GM18907 (cell line): Measurements from ENCODE around the gene SSX3.
"Not testable (repeated sequence)": the region's sequence is repeated elsewhere in the genome, so short reads cannot be mapped to it uniquely, and the experiment has no call there.

ENCODE experiments used
- ATAC-seq: cut with Tn5 transposase; IDR thresholded peaks from one replicate; pipeline ENCODE4 v1.9.1; 2021; ENCODE audit warnings: mild to moderate bottlenecking, moderate library complexity; ENCODE audit not compliant: unreplicated experiment

The SSX3 gene

DNA sequence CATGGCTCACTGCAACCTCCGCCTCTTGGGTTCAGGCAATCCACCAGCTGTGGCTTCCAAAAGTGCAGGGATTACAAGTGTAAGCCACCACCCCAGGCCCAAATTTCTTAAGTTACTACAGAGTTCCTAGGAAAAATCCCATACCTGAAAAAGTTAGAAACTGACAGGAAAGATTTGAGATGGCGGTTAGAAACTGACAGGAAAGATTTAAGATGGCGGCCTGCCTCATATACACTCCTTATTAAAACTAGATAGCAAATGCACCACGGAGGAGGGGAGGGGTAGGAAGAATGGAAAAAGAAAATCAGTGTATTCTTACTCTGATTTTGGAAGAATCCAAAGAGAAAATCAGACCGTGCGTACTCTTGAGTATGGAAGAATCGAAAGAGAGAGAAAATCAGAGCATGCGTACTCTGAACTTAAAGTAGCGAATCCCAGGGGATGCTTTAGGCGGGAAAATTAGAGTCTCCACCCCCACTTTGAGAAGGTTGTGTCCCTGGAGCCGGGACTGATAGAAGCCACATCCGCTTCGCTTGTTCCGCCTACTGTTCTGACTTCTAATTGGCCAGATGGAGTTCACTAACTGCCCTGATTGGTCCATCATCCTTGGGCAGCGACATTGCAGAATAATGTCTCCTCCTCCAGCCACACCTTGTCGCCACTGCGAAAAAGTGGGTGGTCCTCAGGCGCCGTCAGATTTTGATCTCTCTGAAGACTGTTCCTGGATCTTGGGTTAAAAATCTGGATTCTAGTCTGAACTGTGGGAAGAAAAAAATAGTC, at the start of gene SSX3:
Gene SSX3 (minus strand): TSS at position 389 of the 780 bp plus-strand sequence. CDS start 1,454 bp downstream, outside the sequence.
- ATAC-seq: not testable (repeated sequence)

DNA sequence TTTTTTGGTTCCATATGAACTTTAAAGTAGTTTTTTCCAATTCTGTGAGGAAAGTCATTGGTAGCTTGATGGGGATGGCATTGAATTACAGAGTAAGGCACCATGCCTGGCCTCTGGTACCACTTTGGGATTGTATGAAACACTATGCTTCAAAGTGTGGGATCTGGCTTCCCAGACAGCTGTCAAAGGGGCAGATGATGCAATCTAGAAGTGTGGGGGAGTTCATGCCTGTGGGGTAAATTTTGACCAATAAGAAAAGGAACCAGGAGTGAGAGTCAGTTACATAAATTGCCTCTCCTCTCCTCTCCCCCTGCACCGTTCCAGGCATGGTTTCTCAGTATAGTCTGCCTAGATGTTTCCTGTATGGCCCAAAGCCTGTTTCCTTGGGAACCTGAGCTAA, 41.3 kb upstream of the SSX3 start:
- not testable (repeated sequence) for ATAC-seq

GRCh38 chrX:48396931-48397330, 40.4 kb upstream of the SSX3 start:
- not testable (repeated sequence) for ATAC-seq

DNA sequence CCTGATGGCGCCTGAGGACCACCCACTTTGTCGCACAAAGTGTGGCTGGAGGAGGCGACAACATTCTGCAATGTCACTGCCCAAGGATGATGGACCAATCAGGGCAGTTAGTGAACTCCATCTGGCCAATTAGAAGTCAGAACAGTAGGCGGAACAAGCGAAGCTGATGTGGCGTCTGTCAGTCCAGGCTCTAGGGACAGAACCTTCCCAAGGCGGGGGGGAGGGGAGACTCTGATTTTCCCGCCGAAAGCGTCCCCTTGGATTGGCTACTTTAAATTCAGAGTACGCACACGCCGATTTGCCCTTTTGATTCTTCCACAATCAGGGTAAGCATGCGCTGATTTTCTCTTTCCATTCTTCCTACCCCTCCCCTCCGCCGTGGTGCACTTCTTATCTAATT, 26.7 kb upstream of the SSX3 start, which contains the start of gene SSX4:
Gene SSX4 (plus strand): TSS at position 301 of the 400 bp plus-strand sequence. CDS start 515 bp downstream, outside the sequence.
- ATAC-seq: not testable (repeated sequence)

GRCh38 chrX:48370408-48370807, 13.9 kb upstream of the SSX3 start:
- ATAC-seq: not testable (repeated sequence)

- not testable (repeated sequence) for ATAC-seq
These were observed 11.4 kb upstream of the SSX3 start for GRCh38 chrX:48367717-48368408.

- ATAC-seq: not testable (repeated sequence)
These were observed 2.8 kb upstream of the SSX3 start for GRCh38 chrX:48359281-48359680.

GRCh38 chrX:48357681-48358080, 1.2 kb upstream of the SSX3 start:
- ATAC-seq: no peak

GRCh38 chrX:48346059-48346458, 10.4 kb downstream of the SSX3 start:
- ATAC-seq: not testable (repeated sequence)

GRCh38 chrX:48313996-48314395, 42.5 kb downstream of the SSX3 start:
- not testable (repeated sequence) for ATAC-seq

DNA sequence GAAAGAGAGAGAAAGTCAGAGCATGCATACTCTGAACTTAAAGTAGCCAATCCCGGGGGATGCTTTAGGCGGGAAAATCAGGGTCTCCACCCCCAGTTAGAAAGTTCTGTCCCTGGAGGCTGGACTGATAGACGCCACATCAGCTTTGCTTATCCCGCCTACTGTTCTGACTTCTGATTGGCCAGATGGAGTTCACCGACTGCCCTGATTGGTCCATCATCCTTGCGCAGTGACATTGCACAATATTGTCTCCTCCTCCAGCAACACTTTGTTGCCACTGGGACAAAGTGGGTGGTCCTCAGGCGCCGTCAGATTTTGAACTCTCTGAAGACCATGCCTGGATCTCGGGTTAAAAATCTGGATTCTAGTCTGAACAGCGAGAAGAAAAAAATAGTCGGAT, 50.3 kb downstream of the SSX3 start:
- ATAC-seq: no peak
